Measurements from ENCODE around the gene PHKA2. TPM values are rescaled to one million over a fixed set of nuclear protein-coding genes. Genes with fewer than 3 reads are reported as not detected.

PHKA2 gene
- total and polyA plus RNA-seq, 2 of the 4 experiments (the other 2 are of a cell fraction): 10.0 to 21.5 TPM

DNA sequence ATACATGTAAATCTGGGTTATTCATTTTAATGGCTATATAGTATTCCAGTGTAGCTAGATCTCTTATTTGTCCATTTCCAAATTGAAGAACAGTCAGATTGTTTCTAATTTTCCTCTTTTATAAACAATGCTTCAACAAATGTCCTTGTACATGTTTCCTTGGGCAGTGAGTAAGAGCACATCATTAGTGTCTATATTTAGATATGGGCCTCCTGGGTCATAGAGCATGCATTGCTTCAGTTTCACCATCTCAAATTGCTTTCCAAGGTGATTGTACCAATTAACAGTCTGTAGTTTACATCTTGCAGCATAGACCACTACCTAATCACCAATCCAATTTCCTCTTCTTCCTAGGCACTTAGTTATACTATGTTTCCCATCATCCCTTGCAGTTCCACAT is 13.4 kb downstream of the PHKA2 start:
- Histone ChIP-seq H3K56ac (ENCODE audit: extremely low read depth, insufficient read depth, low read length) (no peak overlapping the region), H3K4ac (ENCODE audit: low read depth, low read length) (no peak overlapping the region), H2BK5ac (ENCODE audit: low read depth, low read length, poor library complexity, severe bottlenecking) (no peak overlapping the region), H4K5ac (ENCODE audit: low read depth, low read length) (no peak overlapping the region), H3K27me3 (ENCODE audit: control insufficient read depth, insufficient read depth, low read length) (no peaks in the 10 kb centered on the region), H4K8ac (ENCODE audit: low read depth in 2 of 2, low read length in 2 of 2) (no peak overlapping the region), H4K20me1 (ENCODE audit: insufficient read depth, low read length) (no peaks in the 10 kb centered on the region), H4K91ac (ENCODE audit: insufficient read depth, low read depth, low read length) (no peak overlapping the region), H2BK20ac (ENCODE audit: low read depth, low read length) (no peak overlapping the region), H2BK15ac (ENCODE audit: low read depth, low read length) (no peak overlapping the region), H3K4me3 (ENCODE audit: insufficient read depth, low read depth, low read length) (no peak overlapping the region), H3K79me1 (ENCODE audit: low read depth in 1 of 2, low read length in 2 of 2) (peaks cover 0 to 5% of the 10 kb centered on the region in 2 experiments; a peak in 2 of 4 replicates), H3K14ac (replicated peaks; ENCODE audit: low read depth, low read length) (no peak overlapping the region), H3K18ac (ENCODE audit: low read depth, low read length) (no peak overlapping the region), H3K4me1 (ENCODE audit: control insufficient read depth, insufficient read depth, low read length) (no peaks in the 10 kb centered on the region), H3K9me1 (ENCODE audit: insufficient read depth, low read length) (no peaks in the 10 kb centered on the region), H3K36me3 (ENCODE audit: control insufficient read depth, insufficient read depth, low read length) (no peaks in the 10 kb centered on the region), H3K23ac (ENCODE audit: low read depth, low read length) (no peak overlapping the region), H3K9ac (ENCODE audit: low read depth, low read length) (no peak overlapping the region), H2AK9ac (replicated peaks; ENCODE audit: low read depth, low read length, poor library complexity) (no peak overlapping the region), H2BK120ac (ENCODE audit: low read depth, low read length) (no peak overlapping the region), H3K9me3 (ENCODE audit: control insufficient read depth, insufficient read depth, low read length) (no peaks in the 10 kb centered on the region), H2AFZ (replicated peaks; ENCODE audit: low read length, poor library complexity) (no peak overlapping the region), H3K4me2 (ENCODE audit: low read depth, low read length) (no peak overlapping the region), H2AK5ac (ENCODE audit: low read depth, low read length) (no peak overlapping the region), H3K27ac (ENCODE audit: insufficient read depth, low read length) (no peak overlapping the region)
- in situ Hi-C loops (cut with MboI; ENCODE audit: low sequenced_read_pairs): no loop called here
- intact Hi-C loops (cut with micrococcal nuclease): no loop called here
- TF ChIP-seq SMC3 (IDR thresholded peaks at IDR 0.05; ENCODE audit: low read depth, low read length) (no peak), RFX5 (IDR thresholded peaks at IDR 0.05; ENCODE audit: low read depth, low read length) (no peak), MAZ (IDR thresholded peaks at IDR 0.05; ENCODE audit: borderline replicate concordance, low read depth, low read length) (no peak), BHLHE40 (IDR thresholded peaks at IDR 0.05; ENCODE audit: low read depth, low read length) (no peak), MXI1 (IDR thresholded peaks at IDR 0.05; ENCODE audit: borderline replicate concordance, low read depth, low read length) (no peak), POLR2A (IDR thresholded peaks at IDR 0.05; ENCODE audit: low read depth, low read length) (no peak), CHD1 (IDR thresholded peaks at IDR 0.05; ENCODE audit: low read depth, low read length) (no peak), FOS (IDR thresholded peaks at IDR 0.05; ENCODE audit: low read depth, low read length) (no peak), RCOR1 (IDR thresholded peaks at IDR 0.05; ENCODE audit: insufficient replicate concordance, low read length) (no peak), MAFK (IDR thresholded peaks at IDR 0.05; ENCODE audit: low read depth, low read length) (no peak), CEBPB (IDR thresholded peaks at IDR 0.05; ENCODE audit: low read depth, low read length) (no peak), RAD21 (IDR thresholded peaks at IDR 0.05; ENCODE audit: low read length) (no peak), NFE2L2 (IDR thresholded peaks at IDR 0.05; ENCODE audit: low read depth, low read length) (no peak)
- TF ChIP-seq, protein P1, sequence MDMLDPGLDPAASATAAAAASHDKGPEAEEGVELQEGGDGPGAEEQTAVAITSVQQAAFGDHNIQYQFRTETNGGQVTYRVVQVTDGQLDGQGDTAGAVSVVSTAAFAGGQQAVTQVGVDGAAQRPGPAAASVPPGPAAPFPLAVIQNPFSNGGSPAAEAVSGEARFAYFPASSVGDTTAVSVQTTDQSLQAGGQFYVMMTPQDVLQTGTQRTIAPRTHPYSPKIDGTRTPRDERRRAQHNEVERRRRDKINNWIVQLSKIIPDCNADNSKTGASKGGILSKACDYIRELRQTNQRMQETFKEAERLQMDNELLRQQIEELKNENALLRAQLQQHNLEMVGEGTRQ (IDR thresholded peaks at IDR 0.05; ENCODE audit: low read depth, low read length): no peak
- TF ChIP-seq, protein P2, sequence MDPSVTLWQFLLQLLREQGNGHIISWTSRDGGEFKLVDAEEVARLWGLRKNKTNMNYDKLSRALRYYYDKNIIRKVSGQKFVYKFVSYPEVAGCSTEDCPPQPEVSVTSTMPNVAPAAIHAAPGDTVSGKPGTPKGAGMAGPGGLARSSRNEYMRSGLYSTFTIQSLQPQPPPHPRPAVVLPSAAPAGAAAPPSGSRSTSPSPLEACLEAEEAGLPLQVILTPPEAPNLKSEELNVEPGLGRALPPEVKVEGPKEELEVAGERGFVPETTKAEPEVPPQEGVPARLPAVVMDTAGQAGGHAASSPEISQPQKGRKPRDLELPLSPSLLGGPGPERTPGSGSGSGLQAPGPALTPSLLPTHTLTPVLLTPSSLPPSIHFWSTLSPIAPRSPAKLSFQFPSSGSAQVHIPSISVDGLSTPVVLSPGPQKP (IDR thresholded peaks at IDR 0.05; ENCODE audit: borderline replicate concordance, low read depth, low read length): no peak
- TF ChIP-seq, protein P3, sequence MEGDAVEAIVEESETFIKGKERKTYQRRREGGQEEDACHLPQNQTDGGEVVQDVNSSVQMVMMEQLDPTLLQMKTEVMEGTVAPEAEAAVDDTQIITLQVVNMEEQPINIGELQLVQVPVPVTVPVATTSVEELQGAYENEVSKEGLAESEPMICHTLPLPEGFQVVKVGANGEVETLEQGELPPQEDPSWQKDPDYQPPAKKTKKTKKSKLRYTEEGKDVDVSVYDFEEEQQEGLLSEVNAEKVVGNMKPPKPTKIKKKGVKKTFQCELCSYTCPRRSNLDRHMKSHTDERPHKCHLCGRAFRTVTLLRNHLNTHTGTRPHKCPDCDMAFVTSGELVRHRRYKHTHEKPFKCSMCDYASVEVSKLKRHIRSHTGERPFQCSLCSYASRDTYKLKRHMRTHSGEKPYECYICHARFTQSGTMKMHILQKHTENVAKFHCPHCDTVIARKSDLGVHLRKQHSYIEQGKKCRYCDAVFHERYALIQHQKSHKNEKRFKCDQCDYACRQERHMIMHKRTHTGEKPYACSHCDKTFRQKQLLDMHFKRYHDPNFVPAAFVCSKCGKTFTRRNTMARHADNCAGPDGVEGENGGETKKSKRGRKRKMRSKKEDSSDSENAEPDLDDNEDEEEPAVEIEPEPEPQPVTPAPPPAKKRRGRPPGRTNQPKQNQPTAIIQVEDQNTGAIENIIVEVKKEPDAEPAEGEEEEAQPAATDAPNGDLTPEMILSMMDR (conservative IDR thresholded peaks at IDR 0.05; ENCODE audit: low read depth, low read length): no peak
- no peak for DNase-seq
- CTCF ChIA-PET: no interaction called here
- no peak for ATAC-seq (ENCODE audit: low read depth)
- dilution Hi-C loops (cut with HindIII; ENCODE audit: low sequenced_read_pairs, unreplicated experiment): no loop called here
- POLR2A ChIA-PET (ENCODE audit: unreplicated experiment): no interaction called here
- BruUV-seq (replicated peaks): no TSS peak
